ENCODE data around the gene FAM219A. TPM values are rescaled to one million over a fixed set of nuclear protein-coding genes. Genes with fewer than 3 reads are reported as not detected.

Gene FAM219A
- total RNA-seq, 1 experiment from 2014 or later = 20.6 TPM

DNA sequence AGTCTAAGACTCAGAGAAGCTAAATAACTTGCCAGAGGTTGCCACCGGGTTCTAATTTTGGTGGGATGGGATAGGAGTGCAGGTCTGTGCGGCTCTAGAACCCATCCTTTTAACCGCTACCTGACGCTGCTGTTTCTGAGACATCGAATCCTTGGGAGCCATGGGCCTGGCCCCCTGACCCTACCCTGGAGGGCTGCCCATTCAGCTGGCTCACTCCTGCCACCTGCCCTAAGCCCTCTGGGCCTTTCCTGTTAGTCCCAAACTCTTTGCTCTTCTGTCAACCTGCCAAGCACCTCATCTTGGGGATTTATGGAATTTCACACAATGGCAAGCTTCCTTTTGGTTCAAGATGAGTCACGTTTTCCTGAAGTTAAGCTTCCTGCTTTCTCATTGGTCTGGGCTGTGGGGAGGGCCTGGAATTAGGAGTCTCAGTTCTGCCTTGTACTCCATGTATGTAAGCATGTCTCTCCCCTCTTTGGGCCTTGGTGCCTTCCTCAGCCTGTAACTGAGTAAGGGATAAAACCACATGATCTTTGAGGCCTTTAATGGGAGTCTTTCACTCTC is 37.9 kb upstream of the FAM219A start:
- H3K4me3 Mint-ChIP-seq = no peak overlapping the region
- TF ChIP-seq PRRX2 (CRISPR knock-in tag; IDR thresholded peaks at IDR 0.05) = no peak
- no peak for TF ChIP-seq ZNF396 (CRISPR knock-in tag; IDR thresholded peaks at IDR 0.05; ENCODE audit: borderline replicate concordance)
- TF ChIP-seq, protein P1, sequence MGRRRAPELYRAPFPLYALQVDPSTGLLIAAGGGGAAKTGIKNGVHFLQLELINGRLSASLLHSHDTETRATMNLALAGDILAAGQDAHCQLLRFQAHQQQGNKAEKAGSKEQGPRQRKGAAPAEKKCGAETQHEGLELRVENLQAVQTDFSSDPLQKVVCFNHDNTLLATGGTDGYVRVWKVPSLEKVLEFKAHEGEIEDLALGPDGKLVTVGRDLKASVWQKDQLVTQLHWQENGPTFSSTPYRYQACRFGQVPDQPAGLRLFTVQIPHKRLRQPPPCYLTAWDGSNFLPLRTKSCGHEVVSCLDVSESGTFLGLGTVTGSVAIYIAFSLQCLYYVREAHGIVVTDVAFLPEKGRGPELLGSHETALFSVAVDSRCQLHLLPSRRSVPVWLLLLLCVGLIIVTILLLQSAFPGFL (CRISPR knock-in tag; IDR thresholded peaks at IDR 0.05; ENCODE audit: borderline replicate concordance) = no peak
- no peak for TF ChIP-seq NFE2L1 (CRISPR knock-in tag; IDR thresholded peaks at IDR 0.05)
- no peak for TF ChIP-seq NFYB (CRISPR knock-in tag; conservative IDR thresholded peaks at IDR 0.05; ENCODE audit: low read depth)
- no peak for TF ChIP-seq FOXP1 (CRISPR knock-in tag; IDR thresholded peaks at IDR 0.05; ENCODE audit: borderline replicate concordance)
- no peak for TF ChIP-seq ZNF263 (CRISPR knock-in tag; IDR thresholded peaks at IDR 0.05; ENCODE audit: low read depth)
- TF ChIP-seq MYBL2 (CRISPR knock-in tag; IDR thresholded peaks at IDR 0.05) = no peak
- TF ChIP-seq, protein P2, sequence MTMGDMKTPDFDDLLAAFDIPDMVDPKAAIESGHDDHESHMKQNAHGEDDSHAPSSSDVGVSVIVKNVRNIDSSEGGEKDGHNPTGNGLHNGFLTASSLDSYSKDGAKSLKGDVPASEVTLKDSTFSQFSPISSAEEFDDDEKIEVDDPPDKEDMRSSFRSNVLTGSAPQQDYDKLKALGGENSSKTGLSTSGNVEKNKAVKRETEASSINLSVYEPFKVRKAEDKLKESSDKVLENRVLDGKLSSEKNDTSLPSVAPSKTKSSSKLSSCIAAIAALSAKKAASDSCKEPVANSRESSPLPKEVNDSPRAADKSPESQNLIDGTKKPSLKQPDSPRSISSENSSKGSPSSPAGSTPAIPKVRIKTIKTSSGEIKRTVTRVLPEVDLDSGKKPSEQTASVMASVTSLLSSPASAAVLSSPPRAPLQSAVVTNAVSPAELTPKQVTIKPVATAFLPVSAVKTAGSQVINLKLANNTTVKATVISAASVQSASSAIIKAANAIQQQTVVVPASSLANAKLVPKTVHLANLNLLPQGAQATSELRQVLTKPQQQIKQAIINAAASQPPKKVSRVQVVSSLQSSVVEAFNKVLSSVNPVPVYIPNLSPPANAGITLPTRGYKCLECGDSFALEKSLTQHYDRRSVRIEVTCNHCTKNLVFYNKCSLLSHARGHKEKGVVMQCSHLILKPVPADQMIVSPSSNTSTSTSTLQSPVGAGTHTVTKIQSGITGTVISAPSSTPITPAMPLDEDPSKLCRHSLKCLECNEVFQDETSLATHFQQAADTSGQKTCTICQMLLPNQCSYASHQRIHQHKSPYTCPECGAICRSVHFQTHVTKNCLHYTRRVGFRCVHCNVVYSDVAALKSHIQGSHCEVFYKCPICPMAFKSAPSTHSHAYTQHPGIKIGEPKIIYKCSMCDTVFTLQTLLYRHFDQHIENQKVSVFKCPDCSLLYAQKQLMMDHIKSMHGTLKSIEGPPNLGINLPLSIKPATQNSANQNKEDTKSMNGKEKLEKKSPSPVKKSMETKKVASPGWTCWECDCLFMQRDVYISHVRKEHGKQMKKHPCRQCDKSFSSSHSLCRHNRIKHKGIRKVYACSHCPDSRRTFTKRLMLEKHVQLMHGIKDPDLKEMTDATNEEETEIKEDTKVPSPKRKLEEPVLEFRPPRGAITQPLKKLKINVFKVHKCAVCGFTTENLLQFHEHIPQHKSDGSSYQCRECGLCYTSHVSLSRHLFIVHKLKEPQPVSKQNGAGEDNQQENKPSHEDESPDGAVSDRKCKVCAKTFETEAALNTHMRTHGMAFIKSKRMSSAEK (CRISPR knock-in tag; IDR thresholded peaks at IDR 0.05; ENCODE audit: borderline replicate concordance) = no peak
- TF ChIP-seq TCF7 (CRISPR knock-in tag; IDR thresholded peaks at IDR 0.05; ENCODE audit: low read depth) = no peak
- TF ChIP-seq ZNF138 (CRISPR knock-in tag; conservative IDR thresholded peaks at IDR 0.05) = no peak
- TF ChIP-seq, protein P3, sequence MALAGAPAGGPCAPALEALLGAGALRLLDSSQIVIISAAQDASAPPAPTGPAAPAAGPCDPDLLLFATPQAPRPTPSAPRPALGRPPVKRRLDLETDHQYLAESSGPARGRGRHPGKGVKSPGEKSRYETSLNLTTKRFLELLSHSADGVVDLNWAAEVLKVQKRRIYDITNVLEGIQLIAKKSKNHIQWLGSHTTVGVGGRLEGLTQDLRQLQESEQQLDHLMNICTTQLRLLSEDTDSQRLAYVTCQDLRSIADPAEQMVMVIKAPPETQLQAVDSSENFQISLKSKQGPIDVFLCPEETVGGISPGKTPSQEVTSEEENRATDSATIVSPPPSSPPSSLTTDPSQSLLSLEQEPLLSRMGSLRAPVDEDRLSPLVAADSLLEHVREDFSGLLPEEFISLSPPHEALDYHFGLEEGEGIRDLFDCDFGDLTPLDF (CRISPR knock-in tag; IDR thresholded peaks at IDR 0.05) = no peak
- TF ChIP-seq ZNF416 (CRISPR knock-in tag; IDR thresholded peaks at IDR 0.05) = no peak
- TF ChIP-seq, protein P4, sequence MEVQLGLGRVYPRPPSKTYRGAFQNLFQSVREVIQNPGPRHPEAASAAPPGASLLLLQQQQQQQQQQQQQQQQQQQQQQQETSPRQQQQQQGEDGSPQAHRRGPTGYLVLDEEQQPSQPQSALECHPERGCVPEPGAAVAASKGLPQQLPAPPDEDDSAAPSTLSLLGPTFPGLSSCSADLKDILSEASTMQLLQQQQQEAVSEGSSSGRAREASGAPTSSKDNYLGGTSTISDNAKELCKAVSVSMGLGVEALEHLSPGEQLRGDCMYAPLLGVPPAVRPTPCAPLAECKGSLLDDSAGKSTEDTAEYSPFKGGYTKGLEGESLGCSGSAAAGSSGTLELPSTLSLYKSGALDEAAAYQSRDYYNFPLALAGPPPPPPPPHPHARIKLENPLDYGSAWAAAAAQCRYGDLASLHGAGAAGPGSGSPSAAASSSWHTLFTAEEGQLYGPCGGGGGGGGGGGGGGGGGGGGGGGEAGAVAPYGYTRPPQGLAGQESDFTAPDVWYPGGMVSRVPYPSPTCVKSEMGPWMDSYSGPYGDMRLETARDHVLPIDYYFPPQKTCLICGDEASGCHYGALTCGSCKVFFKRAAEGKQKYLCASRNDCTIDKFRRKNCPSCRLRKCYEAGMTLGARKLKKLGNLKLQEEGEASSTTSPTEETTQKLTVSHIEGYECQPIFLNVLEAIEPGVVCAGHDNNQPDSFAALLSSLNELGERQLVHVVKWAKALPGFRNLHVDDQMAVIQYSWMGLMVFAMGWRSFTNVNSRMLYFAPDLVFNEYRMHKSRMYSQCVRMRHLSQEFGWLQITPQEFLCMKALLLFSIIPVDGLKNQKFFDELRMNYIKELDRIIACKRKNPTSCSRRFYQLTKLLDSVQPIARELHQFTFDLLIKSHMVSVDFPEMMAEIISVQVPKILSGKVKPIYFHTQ (CRISPR knock-in tag; IDR thresholded peaks at IDR 0.05) = no peak
- TF ChIP-seq, protein P5, sequence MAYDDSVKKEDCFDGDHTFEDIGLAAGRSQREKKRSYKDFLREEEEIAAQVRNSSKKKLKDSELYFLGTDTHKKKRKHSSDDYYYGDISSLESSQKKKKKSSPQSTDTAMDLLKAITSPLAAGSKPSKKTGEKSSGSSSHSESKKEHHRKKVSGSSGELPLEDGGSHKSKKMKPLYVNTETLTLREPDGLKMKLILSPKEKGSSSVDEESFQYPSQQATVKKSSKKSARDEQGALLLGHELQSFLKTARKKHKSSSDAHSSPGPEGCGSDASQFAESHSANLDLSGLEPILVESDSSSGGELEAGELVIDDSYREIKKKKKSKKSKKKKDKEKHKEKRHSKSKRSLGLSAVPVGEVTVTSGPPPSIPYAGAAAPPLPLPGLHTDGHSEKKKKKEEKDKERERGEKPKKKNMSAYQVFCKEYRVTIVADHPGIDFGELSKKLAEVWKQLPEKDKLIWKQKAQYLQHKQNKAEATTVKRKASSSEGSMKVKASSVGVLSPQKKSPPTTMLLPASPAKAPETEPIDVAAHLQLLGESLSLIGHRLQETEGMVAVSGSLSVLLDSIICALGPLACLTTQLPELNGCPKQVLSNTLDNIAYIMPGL (CRISPR knock-in tag; IDR thresholded peaks at IDR 0.05) = no peak
- TF ChIP-seq ZNF317 (CRISPR knock-in tag; IDR thresholded peaks at IDR 0.05; ENCODE audit: borderline replicate concordance, low read depth) = no peak
- no peak for TF ChIP-seq ESRRA (CRISPR knock-in tag; IDR thresholded peaks at IDR 0.05; ENCODE audit: borderline replicate concordance)
- TF ChIP-seq, protein P6, sequence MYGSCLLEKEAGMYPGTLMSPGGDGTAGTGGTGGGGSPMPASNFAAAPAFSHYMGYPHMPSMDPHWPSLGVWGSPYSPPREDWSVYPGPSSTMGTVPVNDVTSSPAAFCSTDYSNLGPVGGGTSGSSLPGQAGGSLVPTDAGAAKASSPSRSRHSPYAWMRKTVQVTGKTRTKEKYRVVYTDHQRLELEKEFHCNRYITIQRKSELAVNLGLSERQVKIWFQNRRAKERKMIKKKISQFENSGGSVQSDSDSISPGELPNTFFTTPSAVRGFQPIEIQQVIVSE (CRISPR knock-in tag; IDR thresholded peaks at IDR 0.05; ENCODE audit: borderline replicate concordance) = no peak
- TF ChIP-seq JUN (CRISPR knock-in tag; IDR thresholded peaks at IDR 0.05) = no peak
- TF ChIP-seq TEAD4 (CRISPR knock-in tag; IDR thresholded peaks at IDR 0.05) = no peak
- ChIA-PET POLR2A (no interaction called here), CTCF (interaction anchor here (0.6 to 4.5 kb wide), 7 partner anchors 14 to 393 kb away, joined by 3 to 27 read pairs (median 5); no protein-coding TSS in a partner anchor)
- no peak for DNase-seq (ENCODE audit: low spot score)
- no peaks in the 10 kb centered on the region for H3K36me3 Mint-ChIP-seq
- peaks cover 4% of the 10 kb centered on the region; the same call in 1 of the 2 replicates for H3K27me3 Mint-ChIP-seq (ENCODE audit: low read depth)
- H3K4me1 Mint-ChIP-seq = peaks cover 10% of the 10 kb centered on the region; the same call in 1 of the 2 replicates
- no peaks in the 10 kb centered on the region for H3K9me3 Mint-ChIP-seq
- H3K27ac Mint-ChIP-seq = no peak overlapping the region
- ATAC-seq = no peak
